ENCODE measurements around the gene IQSEC3. TPM values are rescaled to one million over a fixed set of nuclear protein-coding genes. Genes with fewer than 3 reads are reported as not detected.

Gene IQSEC3
- total RNA-seq, 1 experiment from 2014 or later, result 0.55 TPM

GRCh38 chr12:106118-106591 is 39.6 kb downstream of the IQSEC3 start:
- DNase-seq, result peak; percentile 88

More at GRCh38 chr12:106118-106591, 39.6 kb downstream of the IQSEC3 start:
- H3K9me3 ChIP-seq (ENCODE audit: control insufficient read depth, low read depth, low read length), result no peaks in the 10 kb centered on the region
- H2AK5ac ChIP-seq (ENCODE audit: insufficient read length, low read length), result no peak overlapping the region
- no peak overlapping the region for H3K14ac ChIP-seq (ENCODE audit: insufficient read depth, low read length)
- H3T11ph ChIP-seq (ENCODE audit: low read length), result no peak overlapping the region
- H3K23ac ChIP-seq (ENCODE audit: insufficient read length, low read depth, low read length), result no peak overlapping the region
- no peaks in the 10 kb centered on the region for H3K79me1 ChIP-seq (ENCODE audit: insufficient read depth, low read depth, low read length, poor library complexity, severe bottlenecking)
- no peak overlapping the region for H4K91ac ChIP-seq (ENCODE audit: insufficient read length, low read depth, low read length)
- peaks cover 9% of the 10 kb centered on the region; the same call in 1 of the 2 replicates for H3K4me1 ChIP-seq (ENCODE audit: insufficient read depth, low read length)
- H2AFZ ChIP-seq (ENCODE audit: low read length), result no peak overlapping the region
- no peak overlapping the region for H2BK20ac ChIP-seq (ENCODE audit: low read depth, low read length, poor library complexity, severe bottlenecking)
- no peak overlapping the region for H3K4me2 ChIP-seq (ENCODE audit: insufficient read depth, insufficient read length, low read length)
- peak; percentile 60; the same call in 2 of the 3 replicates for TF ChIP-seq CTCF (conservative IDR thresholded peaks at IDR 0.05)
- H2BK5ac ChIP-seq (ENCODE audit: insufficient read length, low read length), result no peak overlapping the region
- no CpG with 5 or more reads among the region's 5 CpGs for WGBS (ENCODE audit: extremely low coverage, insufficient read length, low lambda C conversion rate)
- H3K36me3 Mint-ChIP-seq (ENCODE audit: insufficient read depth in 1 of 3, low read depth in 3 of 3), result no peaks in the 10 kb centered on the region
- H3K27ac Mint-ChIP-seq, result no peak overlapping the region
- no peak overlapping the region for H3K56ac ChIP-seq (ENCODE audit: insufficient read length, low read depth, low read length)
- peaks cover 5% of the 10 kb centered on the region for H3K27me3 Mint-ChIP-seq (ENCODE audit: low read depth)
- no peak overlapping the region for H2BK12ac ChIP-seq (ENCODE audit: insufficient read length, low read depth, low read length)
- H4K5ac ChIP-seq (ENCODE audit: insufficient read length, low read depth, low read length), result no peak overlapping the region
- H2BK15ac ChIP-seq (ENCODE audit: low read depth, low read length), result no peak overlapping the region
- H3K9ac ChIP-seq (ENCODE audit: extremely low read depth, insufficient read length, low read length), result no peak overlapping the region
- no peaks in the 10 kb centered on the region; a peak in 1 of 5 replicates for H3K9me3 Mint-ChIP-seq
- H3K18ac ChIP-seq (ENCODE audit: insufficient read length, low read depth, low read length), result no peak overlapping the region
- peaks cover 3% of the 10 kb centered on the region for H3K23me2 ChIP-seq (ENCODE audit: insufficient read length, low read depth, low read length, poor library complexity, severe bottlenecking)
- no peak overlapping the region for H3K4ac ChIP-seq (ENCODE audit: low read depth, low read length)
- no peak overlapping the region for H2BK120ac ChIP-seq (ENCODE audit: low read depth, low read length, poor library complexity, severe bottlenecking)
- H3K79me2 ChIP-seq (ENCODE audit: insufficient read depth, low read length), result no peaks in the 10 kb centered on the region
- H3K4me3 Mint-ChIP-seq, result no peak overlapping the region; a peak in 1 of 5 replicates
- H4K8ac ChIP-seq (replicated peaks; ENCODE audit: insufficient read length, low read depth, low read length), result no peak overlapping the region
- no peak overlapping the region for H3K27ac ChIP-seq (ENCODE audit: insufficient read length, low read depth, low read length)
- no peaks in the 10 kb centered on the region for H3K27me3 ChIP-seq (ENCODE audit: insufficient read depth, low read length)
- H3K4me1 Mint-ChIP-seq, result peaks cover 43 to 68% of the 10 kb centered on the region in 2 experiments
- no peaks in the 10 kb centered on the region for H4K20me1 ChIP-seq (ENCODE audit: control insufficient read depth, insufficient read depth, insufficient read length)

Measured in H9 (cell line).